HG03095 (cell line): ENCODE results near the gene GRM7.

ENCODE experiments used
- ATAC-seq: cut with Tn5 transposase; IDR thresholded peaks from one replicate; pipeline ENCODE4 v1.9.1; 2021; ENCODE audit warnings: moderate library complexity; ENCODE audit not compliant: unreplicated experiment

GRM7 gene

GRCh38 chr3:7632305-7632704 lies 771.4 kb downstream of the GRM7 start:
- ATAC-seq, result no peak

GRCh38 chr3:7637694-7638093 lies 776.8 kb downstream of the GRM7 start:
- no peak for ATAC-seq

- no peak for ATAC-seq
Measured at GRCh38 chr3:7638103-7638502, 777.2 kb downstream of the GRM7 start.

- ATAC-seq, result no peak
Measured at GRCh38 chr3:7640787-7641186, 779.9 kb downstream of the GRM7 start.

GRCh38 chr3:7646851-7647250 lies 785.9 kb downstream of the GRM7 start:
- no peak for ATAC-seq

- no peak for ATAC-seq
Measured at GRCh38 chr3:7650466-7650865, 789.6 kb downstream of the GRM7 start.

- ATAC-seq, result no peak
Measured at GRCh38 chr3:7651274-7651673, 790.4 kb downstream of the GRM7 start.

GRCh38 chr3:7657214-7658112 lies 796.5 kb downstream of the GRM7 start:
- no peak for ATAC-seq

- no peak for ATAC-seq
Measured at GRCh38 chr3:7658294-7658693, 797.4 kb downstream of the GRM7 start.

GRCh38 chr3:7659079-7659478 lies 798.2 kb downstream of the GRM7 start:
- ATAC-seq, result no peak

GRCh38 chr3:7663771-7664170 lies 802.9 kb downstream of the GRM7 start:
- no peak for ATAC-seq

- no peak for ATAC-seq
Measured at GRCh38 chr3:7667774-7668173, 806.9 kb downstream of the GRM7 start.

GRCh38 chr3:7669641-7670040 lies 808.7 kb downstream of the GRM7 start:
- no peak for ATAC-seq

GRCh38 chr3:7678521-7678920 lies 817.6 kb downstream of the GRM7 start:
- no peak for ATAC-seq

- ATAC-seq, result no peak
Measured at GRCh38 chr3:7682822-7683229, 821.9 kb downstream of the GRM7 start.

GRCh38 chr3:7683426-7683825 lies 822.5 kb downstream of the GRM7 start:
- ATAC-seq, result no peak

GRCh38 chr3:7684182-7684715 lies 823.3 kb downstream of the GRM7 start:
- no peak for ATAC-seq

- no peak for ATAC-seq
Measured at GRCh38 chr3:7687428-7688147, 826.7 kb downstream of the GRM7 start.

GRCh38 chr3:7692866-7693265 lies 832.0 kb downstream of the GRM7 start:
- ATAC-seq, result no peak

GRCh38 chr3:7693976-7694375 lies 833.1 kb downstream of the GRM7 start:
- no peak for ATAC-seq

GRCh38 chr3:7695049-7695448 lies 834.1 kb downstream of the GRM7 start:
- ATAC-seq, result no peak

GRCh38 chr3:7696320-7696719 lies 835.4 kb downstream of the GRM7 start:
- no peak for ATAC-seq
